Tibial artery (tissue), 4 donors: ENCODE results near the gene LRATD1.

Source experiments
- DNase-seq, 2 donors: peaks; one replicate each; pipeline ENCODE4 v3.0.0-alpha.2; 2019
- H3K27ac ChIP-seq, 2 donors: fragments of 200-600 bp; sonication (generic) in 1 of 2; 1 replicate in 1 of 2; 2 replicates in 1 of 2; pipeline ENCODE4 v1.5.1; 2018 to 2019; ENCODE audit warnings: mild to moderate bottlenecking in 1 of 2
- H3K27me3 ChIP-seq, 2 donors: fragments of 200-600 bp; sonication (generic) in 1 of 2; one replicate each; pipeline versions ENCODE4 v1.5.1 to v1.6.0; 2016 to 2019
- H3K36me3 ChIP-seq, 3 donors: fragments of 200-600 bp; sonication (generic) in 2 of 3; one replicate each; pipeline ENCODE4 v1.5.1; 2016 to 2019; ENCODE audit warnings: mild to moderate bottlenecking in 2 of 3
- H3K4me1 ChIP-seq, 4 donors: fragments of 200-600 bp; sonication (generic) in 2 of 4; 1 replicate in 3 of 4; 2 replicates in 1 of 4; pipeline ENCODE4 v1.5.1; 2016 to 2019
- H3K4me3 ChIP-seq, 2 donors: fragments of 200-600 bp; sonication (generic) in 1 of 2; 1 replicate in 1 of 2; 2 replicates in 1 of 2; pipeline ENCODE4 v1.5.1; 2018 to 2019; ENCODE audit warnings: mild to moderate bottlenecking in 2 of 2
- H3K9me3 ChIP-seq, 3 donors: fragments of 200-600 bp; sonication (generic) in 1 of 3; one replicate each; pipeline ENCODE4 v1.5.1; 2016 to 2019
- CTCF ChIP-seq, 2 experiments: fragments of 200-600 bp in 1 of 2; fragments of 450-650 bp in 1 of 2; IDR thresholded peaks; one replicate each; pipeline ENCODE4 v1.5.1; 2017 to 2019; ENCODE audit warnings: antibody characterized with exemption in 2 of 2, mild to moderate bottlenecking in 1 of 2, moderate library complexity in 1 of 2
- intact Hi-C: fragments of 100-400 bp; cut with DNase I; formaldehyde crosslinking; loops from one replicate; pipeline ENCODE4 v1.15.0; 2023; ENCODE audit warnings: low total_unique reads

LRATD1 gene

GRCh38 chr2:14633461-14634181, 1.1 kb downstream of the LRATD1 start:
- intact Hi-C loops = no loop called here
- Histone ChIP-seq H3K9me3 (no peaks in the 10 kb centered on the region), H3K4me1 (peaks cover 0 to 44% (median 29%) of the 10 kb centered on the region in 4 donors), H3K4me3 (peak overlapping the region; percentile 48 to 64), H3K27me3 (peaks cover 0 to 47% of the 10 kb centered on the region in 2 donors), H3K27ac (no peak overlapping the region), H3K36me3 (no peaks in the 10 kb centered on the region)
- no peak for TF ChIP-seq CTCF (IDR thresholded peaks at IDR 0.05)
- DNase-seq = no peak

DNA sequence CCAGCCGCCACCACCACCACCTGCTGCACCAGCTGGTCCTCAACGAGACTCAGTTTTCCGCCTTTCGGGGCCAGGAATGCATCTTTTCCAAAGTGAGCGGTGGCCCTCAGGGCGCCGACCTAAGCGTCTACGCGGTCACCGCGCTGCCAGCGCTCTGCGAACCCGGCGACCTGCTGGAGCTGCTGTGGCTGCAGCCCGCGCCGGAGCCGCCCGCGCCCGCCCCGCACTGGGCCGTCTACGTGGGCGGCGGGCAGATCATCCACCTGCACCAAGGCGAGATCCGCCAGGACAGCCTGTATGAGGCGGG, 1.6 kb downstream of the LRATD1 start:
- H3K9me3 ChIP-seq = no peaks in the 10 kb centered on the region
- H3K4me1 ChIP-seq = peaks cover 0 to 44% (median 29%) of the 10 kb centered on the region in 4 donors
- H3K27me3 ChIP-seq = peaks cover 0 to 47% of the 10 kb centered on the region in 2 donors
- H3K36me3 ChIP-seq = no peaks in the 10 kb centered on the region
- peak overlapping the region in 1 of 2 donors; percentile 72 for H3K27ac ChIP-seq
- no peak for DNase-seq
- TF ChIP-seq CTCF (IDR thresholded peaks at IDR 0.05) = no peak
- H3K4me3 ChIP-seq = peak overlapping the region; percentile 48 to 64
- intact Hi-C loops = no loop called here

- peak; percentile 70 to 85 for DNase-seq
- peak overlapping the region; percentile 71 to 72 for H3K27ac ChIP-seq
- TF ChIP-seq CTCF (IDR thresholded peaks at IDR 0.05) = peak; percentile 43 to 61
- no peaks in the 10 kb centered on the region for H3K36me3 ChIP-seq
- no peaks in the 10 kb centered on the region for H3K9me3 ChIP-seq
- H3K27me3 ChIP-seq = peaks cover 0 to 47% of the 10 kb centered on the region in 2 donors
- intact Hi-C loops = no loop called here
- H3K4me1 ChIP-seq = peaks cover 0 to 44% (median 29%) of the 10 kb centered on the region in 4 donors
- H3K4me3 ChIP-seq = peak overlapping the region; percentile 48 to 64
These were observed 2.2 kb downstream of the LRATD1 start for GRCh38 chr2:14634489-14635390.

DNA sequence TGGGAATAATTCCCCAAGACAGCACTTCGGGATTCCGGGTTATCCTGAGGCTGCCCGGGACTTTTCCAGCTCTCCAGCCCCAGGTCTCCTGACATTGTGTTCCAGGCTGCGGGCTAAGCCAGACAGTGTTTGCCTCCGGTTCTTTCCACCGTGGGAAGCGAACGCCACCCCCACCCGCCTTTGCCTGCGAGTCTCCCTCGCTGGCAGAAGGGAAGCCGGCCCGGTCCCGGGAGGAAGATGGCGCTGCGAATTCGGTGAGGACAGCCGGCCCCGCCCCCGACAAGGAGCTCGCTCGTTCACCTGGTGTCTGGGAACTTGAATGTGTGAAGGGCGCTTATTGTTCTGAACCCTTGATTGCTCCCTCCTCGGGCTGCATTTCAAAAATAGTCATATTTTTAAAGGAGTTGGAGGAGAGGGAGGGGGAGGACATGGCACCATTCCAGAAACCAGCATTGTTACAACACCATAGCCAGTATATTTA, 2.9 kb downstream of the LRATD1 start:
- H3K4me3 ChIP-seq = peak overlapping the region; percentile 48 to 64
- peaks cover 0 to 46% of the 10 kb centered on the region in 2 donors for H3K27me3 ChIP-seq
- peak overlapping the region; percentile 71 to 72 for H3K27ac ChIP-seq
- TF ChIP-seq CTCF (IDR thresholded peaks at IDR 0.05) = no peak
- no peaks in the 10 kb centered on the region for H3K36me3 ChIP-seq
- intact Hi-C loops = no loop called here
- no peaks in the 10 kb centered on the region for H3K9me3 ChIP-seq
- peak; percentile 55 to 80 for DNase-seq
- peaks cover 0 to 44% (median 29%) of the 10 kb centered on the region in 4 donors for H3K4me1 ChIP-seq

DNA sequence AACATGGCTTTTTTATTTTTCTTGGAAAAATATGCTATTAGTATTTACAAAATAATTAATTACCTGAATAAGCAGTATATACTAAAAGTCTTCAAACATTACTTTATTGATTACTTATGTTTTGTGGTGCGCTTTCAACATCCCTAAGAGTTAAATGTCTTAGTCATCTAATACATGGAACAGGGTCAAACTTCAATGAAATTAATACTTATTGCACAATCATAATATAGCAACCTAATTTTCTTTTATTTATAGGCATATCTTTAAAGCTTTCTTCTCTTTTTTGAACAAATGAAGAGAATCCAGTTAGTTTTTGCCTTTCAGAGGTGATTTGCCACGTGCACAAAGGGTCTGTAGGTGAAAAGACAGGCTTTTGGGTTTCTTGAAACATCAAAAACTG, 6.0 kb downstream of the LRATD1 start:
- no peak for DNase-seq
- no peaks in the 10 kb centered on the region for H3K36me3 ChIP-seq
- intact Hi-C loops = no loop called here
- H3K27me3 ChIP-seq = peaks cover 0 to 18% of the 10 kb centered on the region in 2 donors
- H3K9me3 ChIP-seq = no peaks in the 10 kb centered on the region
- H3K4me1 ChIP-seq = peaks cover 0 to 26% (median 15%) of the 10 kb centered on the region in 4 donors
- no peak overlapping the region for H3K27ac ChIP-seq
- TF ChIP-seq CTCF (IDR thresholded peaks at IDR 0.05) = no peak
- no peak overlapping the region for H3K4me3 ChIP-seq
